ENCODE results near the gene AXIN2. TPM values are rescaled to one million over a fixed set of nuclear protein-coding genes. Genes with fewer than 3 reads are reported as not detected.

AXIN2 gene, protein sequence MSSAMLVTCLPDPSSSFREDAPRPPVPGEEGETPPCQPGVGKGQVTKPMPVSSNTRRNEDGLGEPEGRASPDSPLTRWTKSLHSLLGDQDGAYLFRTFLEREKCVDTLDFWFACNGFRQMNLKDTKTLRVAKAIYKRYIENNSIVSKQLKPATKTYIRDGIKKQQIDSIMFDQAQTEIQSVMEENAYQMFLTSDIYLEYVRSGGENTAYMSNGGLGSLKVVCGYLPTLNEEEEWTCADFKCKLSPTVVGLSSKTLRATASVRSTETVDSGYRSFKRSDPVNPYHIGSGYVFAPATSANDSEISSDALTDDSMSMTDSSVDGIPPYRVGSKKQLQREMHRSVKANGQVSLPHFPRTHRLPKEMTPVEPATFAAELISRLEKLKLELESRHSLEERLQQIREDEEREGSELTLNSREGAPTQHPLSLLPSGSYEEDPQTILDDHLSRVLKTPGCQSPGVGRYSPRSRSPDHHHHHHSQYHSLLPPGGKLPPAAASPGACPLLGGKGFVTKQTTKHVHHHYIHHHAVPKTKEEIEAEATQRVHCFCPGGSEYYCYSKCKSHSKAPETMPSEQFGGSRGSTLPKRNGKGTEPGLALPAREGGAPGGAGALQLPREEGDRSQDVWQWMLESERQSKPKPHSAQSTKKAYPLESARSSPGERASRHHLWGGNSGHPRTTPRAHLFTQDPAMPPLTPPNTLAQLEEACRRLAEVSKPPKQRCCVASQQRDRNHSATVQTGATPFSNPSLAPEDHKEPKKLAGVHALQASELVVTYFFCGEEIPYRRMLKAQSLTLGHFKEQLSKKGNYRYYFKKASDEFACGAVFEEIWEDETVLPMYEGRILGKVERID
- 10 to 100 TPM; 23.9 to 54.3 (median 42.8) TPM for total RNA-seq

DNA sequence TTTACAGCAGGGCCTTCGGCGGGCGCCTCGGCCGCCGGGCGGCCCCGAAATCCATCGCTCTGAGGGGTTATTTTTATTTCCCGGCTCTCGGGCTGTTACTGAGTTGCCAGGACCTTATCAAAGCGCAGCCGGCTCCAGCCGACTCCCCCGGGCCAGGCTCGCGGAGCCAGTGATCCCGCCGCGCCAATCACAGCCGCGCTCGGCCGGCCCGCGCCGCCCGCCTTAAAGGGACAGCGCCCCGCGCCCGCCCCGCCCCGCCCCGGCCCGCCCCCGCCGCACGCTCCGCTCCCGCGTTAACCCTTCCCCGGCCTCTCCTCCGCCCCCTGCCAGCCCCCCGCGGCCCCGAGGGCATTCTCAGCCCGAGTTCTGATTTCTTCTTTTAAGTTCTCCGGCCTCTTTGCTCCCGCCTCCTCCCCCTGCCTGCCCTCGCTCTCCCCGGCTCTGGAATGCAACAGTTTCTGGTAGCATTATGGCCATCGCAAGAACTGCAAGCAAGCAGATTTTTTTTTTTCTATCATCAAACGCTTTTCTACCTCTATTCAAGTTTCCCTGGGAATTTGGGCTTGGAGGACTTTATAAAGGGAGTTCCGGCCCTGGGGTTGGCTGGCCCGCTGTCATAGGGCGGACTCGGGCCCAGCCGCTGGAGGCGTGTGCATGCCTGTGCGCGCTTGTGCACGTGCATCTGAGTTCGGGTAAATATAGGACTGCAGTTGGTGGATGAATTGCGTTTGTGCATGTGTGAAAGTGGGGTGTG lies at the start of gene AXIN2:
Gene AXIN2 (minus strand): TSS at position 197 of the 754 bp plus-strand sequence. CDS start 3,028 bp downstream, outside the sequence.
- H3K4me3 ChIP-seq (replicated peaks in 1 of 3), result peak within 1 kb of the TSS; percentile 11 to 97 (median 88)
- no peaks in the 10 kb centered on the region for H3K36me3 ChIP-seq
- H3K9me3 ChIP-seq, result no peaks in the 10 kb centered on the region
- 1 to 4% methylated on average over 46 to 47 of the region's 65 CpGs for WGBS, 2 donors
- peak; percentile 91 to 93 for DNase-seq
- TF ChIP-seq, protein P1, sequence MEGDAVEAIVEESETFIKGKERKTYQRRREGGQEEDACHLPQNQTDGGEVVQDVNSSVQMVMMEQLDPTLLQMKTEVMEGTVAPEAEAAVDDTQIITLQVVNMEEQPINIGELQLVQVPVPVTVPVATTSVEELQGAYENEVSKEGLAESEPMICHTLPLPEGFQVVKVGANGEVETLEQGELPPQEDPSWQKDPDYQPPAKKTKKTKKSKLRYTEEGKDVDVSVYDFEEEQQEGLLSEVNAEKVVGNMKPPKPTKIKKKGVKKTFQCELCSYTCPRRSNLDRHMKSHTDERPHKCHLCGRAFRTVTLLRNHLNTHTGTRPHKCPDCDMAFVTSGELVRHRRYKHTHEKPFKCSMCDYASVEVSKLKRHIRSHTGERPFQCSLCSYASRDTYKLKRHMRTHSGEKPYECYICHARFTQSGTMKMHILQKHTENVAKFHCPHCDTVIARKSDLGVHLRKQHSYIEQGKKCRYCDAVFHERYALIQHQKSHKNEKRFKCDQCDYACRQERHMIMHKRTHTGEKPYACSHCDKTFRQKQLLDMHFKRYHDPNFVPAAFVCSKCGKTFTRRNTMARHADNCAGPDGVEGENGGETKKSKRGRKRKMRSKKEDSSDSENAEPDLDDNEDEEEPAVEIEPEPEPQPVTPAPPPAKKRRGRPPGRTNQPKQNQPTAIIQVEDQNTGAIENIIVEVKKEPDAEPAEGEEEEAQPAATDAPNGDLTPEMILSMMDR (IDR thresholded peaks at IDR 0.05), result peak in 5 of 6 experiments; percentile 9 to 60 (median 36)
- no peak for TF ChIP-seq POLR2A (IDR thresholded peaks at IDR 0.05)
- H3K27me3 ChIP-seq, result no peaks in the 10 kb centered on the region
- intact Hi-C loops (cut with DNase I), result loop anchor here (10.0 kb wide), 1 partner anchor 423 kb away; no protein-coding TSS in a partner anchor
- peak within 1 kb of the TSS in 2 of 3 donors; percentile 86 to 95 for H3K27ac ChIP-seq
- peaks cover 6 to 22% of the 10 kb centered on the region in 2 donors for H3K4me1 ChIP-seq

DNA sequence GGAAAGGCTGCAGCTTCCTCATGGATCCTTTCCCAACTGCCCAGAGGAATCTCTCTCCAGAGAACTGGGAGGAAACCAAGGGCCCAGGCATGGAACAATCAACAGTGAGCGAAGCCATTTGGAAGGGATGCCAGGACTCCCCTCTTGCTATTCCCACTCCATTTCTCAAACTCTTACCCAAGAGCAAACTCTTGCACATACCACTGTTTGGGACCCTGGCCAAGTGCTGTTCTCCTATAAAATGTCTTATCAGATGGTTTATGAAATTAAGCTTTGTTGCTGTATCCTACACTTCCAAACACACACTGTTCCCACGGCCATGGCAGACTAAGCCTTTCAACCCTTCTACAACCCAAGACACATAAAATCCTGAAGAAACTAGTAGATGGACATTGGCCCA lies 48.3 kb upstream of the AXIN2 start:
- Histone ChIP-seq H3K4me3 (replicated peaks in 1 of 3) (no peak overlapping the region), H3K36me3 (no peaks in the 10 kb centered on the region), H3K4me1 (no peaks in the 10 kb centered on the region), H3K27ac (no peak overlapping the region), H3K27me3 (no peaks in the 10 kb centered on the region), H3K9me3 (no peaks in the 10 kb centered on the region)
- 93 to 96% methylated on average over 2 of the region's 2 CpGs for WGBS, 2 donors
- TF ChIP-seq, protein P1 (IDR thresholded peaks at IDR 0.05), result no peak
- no peak for TF ChIP-seq POLR2A (IDR thresholded peaks at IDR 0.05)
- no peak for DNase-seq
- intact Hi-C loops (cut with DNase I), result no loop called here

DNA sequence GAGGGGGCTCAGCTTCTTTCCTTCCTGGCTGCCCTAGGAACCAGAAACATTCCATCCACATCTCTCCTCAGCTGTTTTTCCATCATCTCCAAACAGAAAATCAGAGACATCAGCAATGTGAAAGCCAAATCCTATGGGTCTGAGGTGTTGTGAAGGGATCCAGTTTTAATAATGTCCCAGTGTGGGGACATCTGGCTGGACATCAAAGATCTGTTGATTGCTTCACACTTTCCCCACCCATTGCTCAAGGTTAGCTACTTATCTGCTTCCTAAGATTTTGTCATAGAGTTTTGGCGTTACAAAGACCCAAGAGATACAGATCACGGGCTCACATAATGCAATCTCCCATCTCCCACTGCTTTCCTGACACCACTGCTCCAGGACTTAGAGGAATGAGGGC lies 47.8 kb upstream of the AXIN2 start:
- Histone ChIP-seq H3K4me1 (no peaks in the 10 kb centered on the region), H3K9me3 (no peaks in the 10 kb centered on the region), H3K4me3 (replicated peaks in 1 of 3) (no peak overlapping the region), H3K27ac (no peak overlapping the region), H3K36me3 (no peaks in the 10 kb centered on the region), H3K27me3 (no peaks in the 10 kb centered on the region)
- DNase-seq, result no peak
- no peak for TF ChIP-seq POLR2A (IDR thresholded peaks at IDR 0.05)
- TF ChIP-seq, protein P1 (IDR thresholded peaks at IDR 0.05), result no peak
- intact Hi-C loops (cut with DNase I), result no loop called here
- 86% methylated on average over 2 of the region's 2 CpGs for WGBS, 2 donors

DNA sequence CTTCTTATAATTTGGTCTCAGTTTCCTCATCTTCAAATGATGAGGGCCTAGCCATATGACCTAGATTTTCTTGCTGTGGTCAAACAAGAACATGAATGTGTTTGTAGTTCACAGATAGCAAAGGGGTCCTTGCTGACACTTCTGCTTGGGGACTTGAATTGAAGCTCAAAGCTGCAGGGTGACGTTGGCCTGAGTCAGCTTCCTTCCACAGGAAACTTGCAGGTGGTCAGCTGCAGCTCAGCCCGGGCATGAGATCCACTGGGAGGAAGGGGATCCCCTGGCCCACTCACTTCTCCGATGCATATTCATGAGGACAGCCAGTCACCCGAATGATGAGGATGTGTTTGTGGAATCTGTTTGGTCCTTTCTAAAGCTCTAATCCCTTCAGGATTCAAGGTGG lies 42.6 kb upstream of the AXIN2 start:
- Histone ChIP-seq H3K4me1 (peaks cover 0 to 13% of the 10 kb centered on the region in 2 donors), H3K27me3 (no peaks in the 10 kb centered on the region), H3K27ac (no peak overlapping the region), H3K36me3 (no peaks in the 10 kb centered on the region), H3K4me3 (replicated peaks in 1 of 3) (no peak overlapping the region), H3K9me3 (no peaks in the 10 kb centered on the region)
- 67 to 96% methylated on average over 2 to 4 of the region's 4 CpGs for WGBS, 2 donors
- no peak for DNase-seq
- TF ChIP-seq POLR2A (IDR thresholded peaks at IDR 0.05), result no peak
- TF ChIP-seq, protein P1 (IDR thresholded peaks at IDR 0.05), result no peak
- intact Hi-C loops (cut with DNase I), result no loop called here

Data from thyroid gland (tissue), 4 donors.